Hematopoietic multipotent progenitor cell treated with erythropoietin and hydrocortisone succinate and interleukin-3 and kit ligand, for 17 days (in vitro differentiated cells): ENCODE data around the gene DDX51.
"Not testable (repeated sequence)": the region's sequence is repeated elsewhere in the genome, so short reads cannot be mapped to it uniquely, and the experiment has no call there.

Experiments
- DNase-seq: peaks from one replicate; pipeline ENCODE4 v3.0.0-alpha.2; 2015; ENCODE audit warnings: low spot score

Gene DDX51

DNA sequence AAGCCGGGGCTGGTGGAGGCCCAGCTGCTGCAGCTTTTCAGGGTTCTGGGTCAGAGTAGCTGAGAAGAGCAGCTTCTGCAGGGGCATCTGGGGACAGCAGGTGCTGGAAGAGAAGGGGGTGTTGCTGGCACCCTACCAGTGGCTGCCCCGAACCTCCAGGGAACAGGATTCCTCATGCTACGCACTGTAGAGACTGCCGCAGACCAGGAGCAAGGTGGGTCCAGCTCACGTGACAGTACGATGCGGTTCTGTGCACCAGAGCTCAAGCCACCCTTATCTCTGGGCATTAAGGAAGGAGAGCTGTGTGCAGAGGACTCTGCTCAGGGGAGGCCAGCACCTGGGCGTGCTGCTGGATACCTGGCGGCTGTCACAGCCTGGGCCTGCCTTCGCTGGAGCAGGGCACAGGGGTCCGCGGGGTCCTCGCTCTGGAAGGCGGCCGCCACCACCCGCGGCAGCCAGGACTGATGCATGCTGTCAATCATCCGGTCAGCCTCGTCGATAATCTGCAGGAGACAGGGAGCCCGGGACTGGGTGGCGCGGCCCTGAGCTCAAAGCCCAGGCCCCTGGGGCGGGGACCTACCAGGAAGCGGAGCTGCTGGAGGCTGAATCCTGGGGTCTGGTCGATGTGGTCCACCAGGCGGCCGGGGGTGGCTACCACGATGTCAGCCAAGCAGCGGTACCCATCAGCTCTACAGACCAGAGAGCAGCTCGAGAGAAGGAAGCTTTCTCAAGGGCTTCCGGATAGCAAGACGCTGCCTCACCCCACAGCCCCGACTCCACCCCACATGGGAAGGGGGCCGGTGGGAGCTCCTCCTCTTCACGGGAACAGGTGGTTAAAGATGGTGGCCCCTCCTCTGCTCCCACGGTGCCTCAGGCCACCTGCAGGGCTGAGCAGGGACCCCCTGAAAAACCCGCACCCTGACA lies 2.9 kb downstream of the DDX51 start:
- no peak for DNase-seq

DNA sequence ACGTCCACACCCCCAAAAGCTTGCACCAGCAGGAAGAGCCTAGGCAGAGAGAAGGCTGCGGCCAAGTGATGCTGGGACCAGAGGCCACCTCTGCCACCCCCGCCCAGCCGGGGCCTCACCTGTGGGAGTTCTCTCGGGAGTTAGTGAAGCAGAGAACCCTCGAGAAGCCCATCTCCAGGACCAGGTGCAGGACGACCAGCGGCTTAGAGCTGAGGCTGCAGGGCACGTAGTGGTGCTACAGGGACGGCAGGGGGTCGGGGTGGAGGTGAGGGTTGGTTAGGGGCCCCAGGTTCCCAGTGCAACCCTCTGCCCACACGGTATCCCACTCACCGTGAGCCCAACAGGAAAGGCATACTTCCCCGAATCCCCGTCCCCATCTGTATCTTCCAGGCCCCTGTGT lies 3.6 kb downstream of the DDX51 start:
- DNase-seq, result no peak

DNA sequence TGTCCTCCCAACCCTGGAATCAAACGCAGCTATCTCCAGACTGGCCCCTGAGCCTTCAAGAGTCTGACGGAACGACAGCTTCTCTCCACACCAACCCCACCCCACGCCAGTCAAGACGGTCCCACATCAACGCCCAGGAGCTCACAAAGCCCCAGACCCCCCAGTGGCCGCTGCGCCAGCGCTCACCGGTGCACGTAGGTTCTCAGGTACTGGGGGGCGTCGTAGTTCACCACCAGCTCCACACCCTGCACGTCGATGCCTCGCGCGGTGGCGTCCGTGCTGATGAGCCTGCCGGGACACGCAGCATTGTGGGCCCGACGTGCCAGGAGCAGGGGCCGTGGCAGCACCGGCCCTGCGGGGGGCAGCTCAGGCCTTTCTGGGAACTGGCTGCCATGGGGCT lies 4.2 kb downstream of the DDX51 start:
- no peak for DNase-seq

DNA sequence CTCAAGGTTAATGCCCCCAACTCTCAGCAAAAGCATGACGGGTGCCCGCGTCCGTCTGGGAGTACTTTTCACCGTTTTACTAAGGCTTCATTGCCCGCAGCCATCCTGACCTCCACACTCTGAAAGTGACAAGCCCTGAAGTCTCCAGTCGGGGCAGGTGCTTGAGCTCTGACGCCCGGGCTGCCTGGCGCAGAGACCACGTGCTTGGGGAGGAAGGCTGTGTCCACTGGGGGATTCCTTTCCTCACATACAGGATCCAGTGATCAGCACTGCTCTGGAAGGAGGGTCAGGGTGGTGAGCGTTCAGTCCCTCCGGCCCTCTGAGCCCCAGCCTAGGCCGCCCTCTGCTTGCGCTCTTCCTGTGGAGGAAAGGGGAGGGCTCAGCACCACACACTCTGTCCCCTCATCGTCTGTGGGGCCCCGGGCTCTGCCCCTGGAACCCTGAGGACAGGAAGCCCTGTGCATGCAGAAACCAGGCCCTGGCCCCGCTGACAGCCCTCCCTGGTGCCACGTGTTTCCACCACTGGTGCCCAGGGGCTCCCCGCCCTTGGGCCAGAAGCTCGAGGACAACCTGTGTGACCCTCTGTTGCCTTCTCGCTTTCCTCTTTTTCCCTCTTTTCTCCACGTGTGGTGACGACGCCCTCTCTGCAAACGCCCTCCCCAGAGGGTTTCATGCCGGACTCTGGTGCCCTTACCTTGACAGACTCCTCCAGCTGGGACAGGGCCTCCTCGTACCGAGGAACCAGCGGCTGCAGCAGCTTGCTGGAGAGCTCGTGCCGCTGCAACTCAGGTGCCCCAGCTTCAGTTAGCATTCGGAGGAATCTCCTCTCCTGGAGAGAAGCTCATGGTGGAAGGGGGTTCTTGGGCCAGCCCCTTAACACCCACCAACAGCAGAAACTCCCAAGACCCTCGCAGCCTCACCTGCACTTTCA lies 4.9 kb downstream of the DDX51 start:
- DNase-seq, result no peak

DNA sequence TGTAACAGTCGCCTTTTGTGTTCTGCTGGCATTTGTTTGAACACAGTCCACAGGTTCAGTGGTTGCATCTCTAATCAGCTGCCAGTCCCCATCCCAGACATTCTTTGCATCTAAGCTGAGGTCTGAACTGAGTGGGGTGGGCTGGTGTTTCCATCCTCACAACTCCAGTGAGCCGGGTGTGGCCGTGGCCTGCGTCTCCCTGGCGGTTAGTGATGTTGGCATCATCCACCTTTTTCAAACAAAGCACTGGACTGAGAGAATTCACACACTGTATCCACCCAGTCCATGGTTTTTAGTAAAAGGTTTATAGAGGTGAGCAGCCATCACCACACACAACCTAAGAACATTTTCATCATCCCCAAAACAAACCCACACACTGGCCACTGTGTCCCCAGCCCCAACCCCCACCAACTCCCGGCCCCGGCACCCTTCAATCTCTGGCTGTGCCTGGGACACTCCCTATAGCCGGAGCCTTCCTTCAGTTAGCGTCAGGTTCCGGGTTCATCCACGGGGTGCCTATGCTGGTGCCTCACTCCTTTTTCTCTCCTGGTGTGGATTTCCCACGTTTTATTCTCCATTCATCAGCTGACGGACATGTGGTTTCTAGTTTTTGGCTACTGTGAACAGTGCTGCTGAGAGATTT lies 6.5 kb downstream of the DDX51 start:
- DNase-seq, result no peak

DNA sequence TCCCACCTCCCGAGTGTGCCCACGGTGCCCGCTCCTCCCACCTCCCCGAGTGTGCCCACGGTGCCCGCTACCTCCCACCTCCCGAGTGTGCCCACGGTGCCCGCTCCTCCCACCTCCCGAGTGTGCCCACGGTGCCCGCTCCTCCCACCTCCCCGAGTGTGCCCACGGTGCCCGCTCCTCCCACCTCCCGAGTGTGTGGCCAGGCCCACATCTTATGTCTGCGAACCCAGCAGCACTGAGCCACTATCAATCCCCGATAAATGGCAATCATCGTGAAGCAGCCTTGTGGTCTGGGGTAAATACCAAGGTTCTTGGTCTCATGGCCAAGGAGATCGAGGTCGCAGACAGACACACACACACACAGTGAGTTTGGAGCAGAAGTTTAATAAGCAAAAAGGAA lies 7.9 kb downstream of the DDX51 start:
- DNase-seq, result not testable (repeated sequence)

DNA sequence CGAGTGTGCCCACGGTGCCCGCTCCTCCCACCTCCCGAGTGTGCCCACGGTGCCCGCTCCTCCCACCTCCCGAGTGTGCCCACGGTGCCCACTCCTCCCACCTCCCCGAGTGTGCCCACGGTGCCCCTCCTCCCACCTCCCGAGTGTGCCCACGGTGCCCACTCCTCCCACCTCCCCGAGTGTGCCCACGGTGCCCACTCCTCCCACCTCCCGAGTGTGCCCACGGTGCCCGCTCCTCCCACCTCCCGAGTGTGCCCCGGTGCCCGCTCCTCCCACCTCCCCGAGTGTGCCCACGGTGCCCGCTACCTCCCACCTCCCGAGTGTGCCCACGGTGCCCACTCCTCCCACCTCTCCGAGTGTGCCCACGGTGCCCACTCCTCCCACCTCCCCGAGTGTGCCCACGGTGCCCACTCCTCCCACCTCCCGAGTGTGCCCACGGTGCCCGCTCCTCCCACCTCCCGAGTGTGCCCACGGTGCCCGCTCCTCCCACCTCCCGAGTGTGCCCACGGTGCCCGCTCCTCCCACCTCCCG lies 9.4 kb downstream of the DDX51 start:
- DNase-seq, result not testable (repeated sequence)

DNA sequence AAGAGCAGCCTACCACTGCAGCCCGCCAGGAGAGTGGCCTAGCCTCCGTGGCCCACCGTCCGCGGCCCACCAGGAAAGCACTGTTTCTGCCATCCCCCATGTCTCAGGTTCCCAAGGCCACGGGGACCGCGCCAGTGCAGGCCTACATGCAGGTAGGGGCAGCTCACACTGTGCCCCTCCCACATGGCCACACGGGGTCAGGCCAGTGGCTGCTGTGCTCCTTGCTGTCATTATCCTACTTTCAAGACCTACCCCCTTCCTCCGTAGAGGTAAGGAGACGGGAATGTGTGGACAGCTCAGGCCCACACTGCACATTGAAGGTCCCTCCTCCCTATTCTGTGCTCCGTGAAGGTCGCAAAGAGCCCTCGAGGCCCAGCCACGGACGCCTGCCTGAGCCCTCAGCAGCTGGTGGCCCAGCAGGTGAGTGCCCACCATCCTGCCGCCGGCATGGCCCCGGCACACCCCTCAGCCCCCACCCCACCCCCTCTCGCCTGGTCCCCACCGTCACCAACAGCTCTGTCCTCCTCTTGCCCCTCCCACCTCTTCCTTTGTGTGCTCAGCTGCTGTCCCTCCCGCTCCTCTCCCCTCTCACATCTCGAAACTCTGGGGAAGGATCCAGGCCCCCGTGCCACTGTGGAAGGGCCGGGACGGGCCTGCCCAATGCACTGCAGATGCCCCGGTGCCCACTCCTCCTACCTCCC lies 10.0 kb downstream of the DDX51 start:
- no peak for DNase-seq

DNA sequence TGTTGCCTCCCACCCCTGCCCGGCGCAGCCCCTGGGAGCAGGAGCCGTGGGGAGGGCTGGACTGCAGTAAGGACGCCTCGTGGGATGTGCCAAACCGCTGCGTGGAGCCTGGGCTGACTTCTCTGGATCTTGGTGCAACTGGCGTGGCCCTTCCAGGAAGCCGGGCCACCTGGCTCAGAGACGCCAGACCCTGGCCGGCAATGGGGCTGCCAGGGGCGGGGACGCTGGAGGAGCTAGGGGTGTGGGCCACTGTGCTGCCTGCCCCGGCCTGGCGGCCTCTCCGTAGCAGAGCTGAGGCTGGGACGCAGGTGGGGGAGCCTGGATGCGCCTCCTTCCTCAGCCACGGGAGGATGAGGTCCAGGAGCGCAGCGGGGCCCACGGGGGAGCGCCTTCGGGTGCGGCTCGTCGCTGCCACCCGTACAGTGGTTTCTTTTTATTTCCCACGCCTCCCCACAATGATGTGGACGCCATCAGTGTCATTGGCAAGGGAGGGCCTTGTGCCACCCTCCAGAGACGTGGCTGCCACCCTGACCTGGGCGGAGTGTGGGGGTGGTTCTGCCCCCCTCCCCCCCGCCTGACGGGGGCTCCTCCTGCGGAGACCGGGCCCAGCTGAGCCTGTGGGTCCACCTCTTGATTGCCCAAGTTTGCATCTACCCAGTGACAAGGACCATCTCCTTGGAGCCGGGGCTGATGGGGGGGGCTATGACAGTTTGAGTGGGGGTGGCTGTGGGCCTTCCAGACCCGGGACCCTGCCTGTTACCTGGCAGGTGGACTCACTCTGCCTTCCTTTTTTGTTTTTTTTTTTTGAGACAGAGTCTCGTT lies 11.3 kb downstream of the DDX51 start:
- DNase-seq, result no peak

DNA sequence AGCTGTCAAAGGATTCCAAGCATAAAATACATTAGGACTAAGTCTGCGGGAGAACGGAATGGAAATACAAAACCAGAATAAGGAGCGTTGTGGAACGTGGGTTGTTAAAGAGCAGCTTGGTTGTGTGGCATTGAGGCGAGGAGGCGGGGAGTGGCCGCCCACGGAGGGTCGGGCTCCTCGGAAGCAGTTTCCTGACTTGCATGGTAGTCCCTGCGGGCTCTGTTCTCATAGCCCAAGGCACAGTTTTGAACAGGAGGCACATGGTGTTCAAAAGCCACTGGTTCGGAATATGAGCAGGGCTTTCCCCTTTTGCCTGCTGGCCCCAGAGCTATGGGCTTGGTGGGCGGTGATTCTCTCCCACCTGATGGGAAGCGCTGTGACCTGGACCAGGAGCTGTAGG lies 12.2 kb downstream of the DDX51 start:
- DNase-seq, result no peak

DNA sequence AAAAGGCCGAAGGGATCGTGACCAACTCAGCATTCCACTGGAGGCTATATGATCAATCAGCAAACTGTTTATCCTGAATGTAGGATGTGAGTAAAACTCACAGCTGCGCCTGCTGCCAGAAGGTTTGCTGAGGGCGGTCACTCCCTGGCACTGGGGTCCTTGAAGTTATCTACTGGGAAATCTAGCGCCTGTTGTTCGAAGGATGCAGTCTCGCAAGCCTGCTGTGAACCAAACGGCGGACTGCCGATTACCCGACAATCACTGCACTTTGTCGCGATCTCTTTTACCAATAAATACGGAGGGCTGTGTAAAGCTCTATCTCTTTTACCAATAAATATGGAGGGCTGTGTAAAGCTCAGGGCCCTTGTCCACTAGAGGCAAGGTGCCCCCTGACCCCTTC lies 12.9 kb downstream of the DDX51 start:
- DNase-seq, result no peak

DNA sequence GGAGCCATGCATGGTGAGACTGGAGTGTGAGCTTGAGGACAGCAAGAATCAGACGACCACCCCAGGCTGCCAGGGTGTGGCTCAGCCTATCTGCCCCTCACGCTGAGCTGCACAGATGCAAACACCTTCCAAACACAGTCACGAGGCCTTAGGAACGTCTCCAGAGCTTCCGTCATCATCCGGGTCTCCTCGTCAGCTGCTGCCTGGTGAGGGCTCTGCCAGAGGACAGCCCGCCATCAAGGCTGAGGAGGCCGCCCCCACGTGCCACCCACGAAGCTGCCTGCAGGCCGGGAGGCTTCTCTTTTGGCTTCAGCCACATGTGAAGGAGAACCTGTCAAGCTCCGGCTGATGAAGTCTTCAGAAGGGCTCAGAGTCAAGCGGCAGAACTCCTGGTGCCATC lies 13.4 kb downstream of the DDX51 start:
- DNase-seq, result no peak

DNA sequence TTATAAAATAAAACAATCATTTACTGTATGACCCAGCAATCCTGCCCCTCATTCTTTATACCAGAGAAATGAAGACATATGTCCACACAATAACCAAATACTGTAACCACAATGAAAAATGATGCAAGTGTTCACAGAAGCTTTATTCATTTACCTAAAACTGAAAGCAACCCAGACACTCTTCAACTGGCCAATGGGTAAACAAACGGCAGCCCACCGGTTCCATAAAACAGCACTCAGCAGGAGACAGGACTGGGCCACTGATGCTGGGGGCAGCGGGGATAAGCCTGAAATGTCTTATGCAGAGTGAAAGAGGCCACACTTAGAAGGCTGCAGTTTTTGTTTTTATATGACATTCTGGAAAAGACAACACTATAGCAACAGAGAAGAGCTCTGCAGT lies 15.1 kb downstream of the DDX51 start:
- DNase-seq, result no peak

DNA sequence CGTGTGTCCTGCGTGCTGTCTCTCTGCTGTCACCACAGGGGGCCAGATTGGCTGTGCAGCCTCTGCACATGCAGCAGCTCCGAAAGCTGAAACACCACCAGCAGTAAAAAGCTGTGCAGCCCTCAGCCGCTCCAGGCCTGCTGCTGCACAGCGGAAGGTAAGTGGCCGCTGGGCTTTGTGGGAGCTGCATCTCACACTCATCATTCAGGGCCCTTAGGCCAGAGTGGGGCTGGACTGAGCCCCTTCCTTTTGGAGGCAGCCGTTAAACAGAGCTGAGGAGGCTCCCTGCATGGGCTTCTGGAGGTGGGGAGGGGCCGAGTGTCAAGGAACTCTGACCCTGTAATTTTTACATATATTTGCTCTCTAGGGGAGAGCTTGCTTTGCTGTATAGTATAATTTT lies 17.1 kb downstream of the DDX51 start:
- DNase-seq, result no peak

DNA sequence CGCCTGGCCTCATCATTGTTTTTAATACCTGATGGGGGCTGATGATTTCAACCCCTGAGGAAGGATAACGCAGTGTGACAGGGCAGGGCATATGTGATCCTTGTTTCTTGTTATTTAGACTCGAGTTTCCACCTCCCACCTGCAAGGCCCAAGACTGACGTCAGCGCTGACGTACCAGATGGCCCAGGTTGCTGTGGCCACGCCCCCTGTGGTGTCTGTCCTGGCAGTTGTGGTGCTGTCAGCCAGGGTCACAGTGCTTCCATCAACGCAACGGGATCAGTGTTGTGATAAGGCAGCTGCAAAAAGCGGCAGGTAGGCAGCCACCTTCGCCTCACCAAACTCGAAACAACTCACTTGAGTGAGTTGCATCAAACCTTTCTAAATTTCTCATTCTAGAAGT lies 18.4 kb downstream of the DDX51 start:
- DNase-seq, result no peak

DNA sequence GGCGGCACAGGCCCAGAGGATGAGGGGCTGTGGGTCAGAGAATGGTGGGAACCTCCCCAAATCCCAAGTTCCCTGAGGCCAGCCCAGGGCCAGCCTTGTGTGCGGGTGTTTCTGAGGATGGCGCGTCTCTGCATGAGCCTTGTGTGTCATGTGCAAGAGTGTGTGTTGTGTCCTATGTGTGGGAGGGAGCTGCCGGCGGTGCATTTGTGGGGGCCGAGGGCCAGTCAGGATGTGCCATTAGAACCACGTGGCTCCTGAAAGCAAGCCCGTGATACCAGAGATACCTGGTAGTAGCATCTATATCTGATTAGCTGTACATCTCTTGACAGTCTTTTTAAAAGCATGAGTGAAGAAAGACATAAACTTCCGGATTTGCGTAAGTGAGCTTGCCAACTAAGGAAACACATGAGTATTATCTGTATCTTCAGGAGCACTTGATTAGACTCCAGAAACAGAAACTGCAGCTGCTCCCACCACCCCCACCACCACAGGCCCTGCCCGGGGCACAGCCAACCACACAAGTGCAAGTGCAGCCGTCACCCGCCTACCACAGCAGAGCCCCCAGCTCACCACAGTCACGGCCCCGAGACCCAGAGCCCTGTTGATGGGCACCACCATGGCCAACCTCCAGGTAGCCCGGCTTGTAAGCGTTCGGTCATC lies 19.2 kb downstream of the DDX51 start:
- no peak for DNase-seq

DNA sequence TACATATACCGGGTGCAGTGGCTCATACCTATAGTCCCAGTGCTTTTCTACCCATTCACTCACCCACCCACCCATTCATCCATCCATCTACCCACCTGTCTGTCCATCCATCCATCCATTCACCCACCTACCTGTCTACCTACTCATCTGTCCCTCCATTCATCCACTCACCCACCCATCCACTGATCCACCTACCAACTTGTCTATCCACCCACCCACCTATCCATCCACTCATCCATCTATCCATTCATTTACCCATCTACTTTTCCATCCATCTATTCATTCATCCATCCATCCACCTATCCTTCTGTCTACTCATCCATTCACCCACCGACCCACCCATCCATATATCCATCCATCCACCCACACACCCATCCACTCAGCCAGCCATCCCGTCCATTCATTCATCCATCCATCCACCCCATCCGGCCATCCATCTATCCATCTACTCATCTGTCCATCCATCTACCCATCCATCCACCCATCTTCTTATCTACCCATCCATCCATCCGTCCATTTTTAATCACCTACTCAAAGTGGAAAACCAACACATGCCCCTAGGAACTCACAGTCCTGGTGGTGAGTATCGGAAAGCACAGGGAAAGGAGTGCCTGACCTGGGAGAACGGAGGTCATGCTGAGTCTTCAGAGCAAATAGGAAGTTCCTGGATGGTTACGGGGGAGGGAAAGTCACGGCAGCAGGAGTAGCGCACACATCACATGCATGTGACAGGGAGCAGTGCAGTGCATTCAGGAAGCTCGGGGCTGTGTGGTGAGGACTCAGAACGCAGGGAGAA lies 20.0 kb downstream of the DDX51 start:
- no peak for DNase-seq

DNA sequence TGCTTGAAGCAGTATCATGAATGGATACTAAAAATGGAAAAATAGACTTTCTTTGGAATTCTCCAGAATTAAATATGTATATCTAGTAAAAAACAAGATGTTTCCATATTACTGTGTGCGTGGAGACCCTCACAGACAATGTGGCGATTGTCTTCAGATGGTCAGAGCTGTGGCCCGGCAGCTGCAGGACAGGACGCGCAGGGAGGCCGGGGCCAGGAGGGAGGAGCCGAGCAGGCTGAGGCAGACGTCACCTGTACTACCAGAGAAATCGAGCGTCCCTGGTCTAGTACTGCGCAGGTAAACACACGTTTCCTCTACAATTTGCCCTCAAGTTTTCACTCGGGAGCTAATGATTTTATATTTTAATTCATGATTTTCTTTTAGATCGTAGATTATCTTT lies 22.8 kb downstream of the DDX51 start:
- DNase-seq, result no peak

DNA sequence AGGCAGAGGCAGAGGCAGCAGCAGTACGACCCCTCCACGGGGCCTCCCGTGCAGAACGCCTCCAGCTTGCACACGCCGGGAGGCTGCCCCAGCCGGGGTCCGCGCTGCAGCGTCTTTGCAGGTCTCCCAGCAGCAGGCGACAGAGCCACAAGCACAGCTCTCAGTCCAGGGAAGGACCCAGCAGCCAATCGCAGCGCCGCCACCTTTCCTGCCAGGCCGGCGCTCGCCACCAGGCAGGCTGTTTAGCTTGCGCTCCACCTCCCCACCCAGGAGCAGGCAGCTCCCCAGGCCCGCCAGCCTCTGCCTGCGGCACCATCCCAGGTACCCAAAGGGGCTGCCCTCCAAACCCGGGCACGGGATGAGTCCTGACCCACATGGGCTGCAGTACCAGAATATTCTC lies 25.2 kb downstream of the DDX51 start:
- no peak for DNase-seq

DNA sequence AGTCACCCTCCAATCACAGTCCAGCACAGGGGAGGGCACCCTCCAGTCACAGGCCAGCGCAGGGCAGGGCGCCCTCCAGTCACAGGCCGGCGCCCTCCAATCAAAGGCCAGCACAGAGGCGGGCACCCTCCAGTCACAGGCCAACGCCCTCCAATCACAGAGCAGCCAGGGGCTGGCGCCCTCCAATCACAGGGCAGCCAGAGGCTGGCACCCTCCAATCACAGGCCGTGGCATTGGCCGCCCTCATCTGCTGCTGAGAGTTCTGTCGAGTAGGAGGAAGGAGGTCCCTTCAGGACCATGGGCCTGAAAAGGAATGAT lies 26.6 kb downstream of the DDX51 start:
- no peak for DNase-seq
